ENCODE results near the gene TMEM132D.

DNA sequence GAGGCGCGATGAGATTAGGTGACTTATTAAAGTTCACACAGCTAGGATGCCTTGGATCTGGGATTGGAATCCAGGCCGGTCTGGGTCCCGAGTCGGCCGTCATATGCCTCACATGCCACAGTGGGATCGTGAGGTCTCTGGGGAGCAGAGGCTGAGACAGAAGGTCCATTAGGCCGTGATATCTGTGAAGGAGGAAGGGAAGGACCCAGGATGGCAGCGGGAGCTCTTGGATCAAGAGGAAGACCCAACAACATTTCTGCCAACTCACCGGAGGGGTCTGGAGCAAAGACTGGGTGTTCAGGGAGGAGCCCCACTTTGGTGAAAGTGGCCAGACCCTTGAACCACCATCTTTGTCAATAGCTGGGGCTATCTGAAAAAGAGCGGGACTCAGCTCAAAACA is 807.6 kb downstream of the TMEM132D start:
- TF ChIP-seq POLR2A (IDR thresholded peaks at IDR 0.05; ENCODE audit: low read length) (no peak), GATA1 (IDR thresholded peaks at IDR 0.05; ENCODE audit: low read depth, low read length) (no peak)

Data from erythroblast (primary cell).